PC-3 (cell line): Measurements from ENCODE around the gene GRIK1.

Experiments used
- CTCF ChIP-seq: fragments of 300-600 bp; sonication (generic); conservative IDR thresholded peaks from 2 replicates; pipeline ENCODE4 v1.5.1; 2017; ENCODE audit warnings: antibody characterized with exemption, low read depth, mild to moderate bottlenecking, low read length
- EZH2 ChIP-seq: fragments of 300-600 bp; sonication (generic); IDR thresholded peaks from one replicate; pipeline ENCODE4 v1.6.1; 2017; ENCODE audit warnings: antibody characterized with exemption, mild to moderate bottlenecking, low read length; ENCODE audit not compliant: unreplicated experiment

DNA sequence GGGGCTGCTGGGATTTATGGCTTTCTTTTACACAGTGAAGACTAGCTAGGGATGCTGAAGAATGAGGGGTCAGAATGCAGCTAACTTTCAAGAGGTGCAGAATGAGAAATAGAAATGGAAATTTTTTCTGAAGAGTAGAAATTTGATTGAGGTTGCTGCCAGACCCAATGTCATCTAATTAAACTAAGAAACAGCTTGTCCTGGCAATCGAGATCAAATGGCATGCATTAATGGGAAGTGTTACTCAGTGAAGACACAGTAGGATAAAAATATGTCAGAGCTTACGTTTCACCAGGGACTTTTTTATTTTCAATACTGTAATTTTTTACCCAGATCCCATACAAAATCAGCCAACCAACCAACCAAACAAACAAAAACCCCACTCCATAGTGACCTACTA is 306.0 kb downstream of the GRIK1 start:
- TF ChIP-seq CTCF: no peak
- no peak for TF ChIP-seq EZH2
